ENCODE results near the gene HILPDA. TPM values are rescaled to one million over a fixed set of nuclear protein-coding genes. Genes with fewer than 3 reads are reported as not detected.

The HILPDA gene
- total and polyA plus RNA-seq, 9 of the 15 experiments (the other 6 are each of a cell fraction or from before 2014, with no cell fraction given), result 8.3 to 71.8 (median 23.5) TPM

DNA sequence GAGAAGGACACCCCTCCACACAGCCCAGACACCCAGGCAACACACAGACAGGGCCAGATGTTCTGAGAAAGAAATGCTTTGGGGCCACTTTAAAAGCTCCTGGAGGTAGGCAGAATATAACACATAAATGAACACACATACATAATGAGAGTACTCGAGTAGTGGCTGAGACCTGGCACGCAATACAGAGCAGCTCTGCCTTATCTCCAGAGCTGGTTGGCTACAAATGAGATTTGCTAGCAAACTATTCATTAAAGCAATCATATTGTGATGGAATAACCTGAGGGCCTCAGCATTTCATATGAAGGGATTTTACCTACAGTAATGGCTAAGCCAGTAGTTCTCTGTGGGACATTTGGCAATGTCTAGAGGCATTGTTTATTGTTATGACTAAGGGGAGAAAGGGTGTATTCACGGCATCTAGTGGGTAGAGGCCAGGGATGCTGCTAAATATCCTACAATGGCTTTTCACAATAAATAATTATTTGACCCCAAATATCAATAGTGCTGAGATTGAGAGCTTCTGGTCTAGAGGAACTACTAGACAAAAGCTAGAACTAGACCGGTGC, 40.4 kb upstream of the HILPDA start:
- H3K9me3 ChIP-seq (replicated peaks; ENCODE audit: control insufficient read depth, insufficient read depth, low read depth, low read length), result no peaks in the 10 kb centered on the region
- BruUV-seq (replicated peaks), result no TSS peak
- H3K79me2 ChIP-seq (ENCODE audit: control insufficient read depth, insufficient read depth, low read length), result no peaks in the 10 kb centered on the region
- in situ Hi-C loops (cut with MboI), result no loop called here
- ChIA-PET CTCF (ENCODE audit: low intra/inter-chr PET ratio) (interaction anchor here (0.8 kb wide), 1 partner anchor 11 kb away, joined by 3 read pairs; no protein-coding TSS in a partner anchor), POLR2A (interaction anchor here (0.6 to 2.6 kb wide), 5 partner anchors 9 to 1141 kb away, joined by 3 to 10 read pairs (median 4); no protein-coding TSS in a partner anchor)
- H3K9me1 ChIP-seq (ENCODE audit: control insufficient read depth, insufficient read depth, low read length), result no peaks in the 10 kb centered on the region
- H4K20me1 ChIP-seq (replicated peaks; ENCODE audit: control insufficient read depth, insufficient read depth, low read length), result no peaks in the 10 kb centered on the region
- no peak overlapping the region for H3K4me3 ChIP-seq
- no peak overlapping the region for H2AFZ ChIP-seq (ENCODE audit: low read depth, low read length)
- H3K4me2 ChIP-seq (ENCODE audit: insufficient read depth, low read length), result no peak overlapping the region
- DNase-seq (ENCODE audit: extremely low read depth in 1 of 4, low spot score in 3 of 4) (no peak), FAIRE-seq (no peak), ATAC-seq (no peak)
- H3K9ac ChIP-seq (ENCODE audit: insufficient read depth in 1 of 2, low read depth in 2 of 2, low read length in 2 of 2), result no peak overlapping the region; a peak in 1 of 4 replicates
- 12% methylated on average over 4 of the region's 4 CpGs for WGBS (ENCODE audit: insufficient coverage, low coverage, missing lambda C conversion rate)
- H3K4me1 ChIP-seq (replicated peaks in 1 of 2; ENCODE audit: control insufficient read depth in 2 of 2, insufficient read depth in 2 of 2, low read length in 2 of 2), result peaks cover 4 to 5% of the 10 kb centered on the region in 2 experiments; a peak in 3 of 5 replicates
- no peaks in the 10 kb centered on the region for H3K36me3 ChIP-seq (ENCODE audit: control insufficient read depth, insufficient read depth, low read length)
- peaks cover 10 to 18% of the 10 kb centered on the region in 2 experiments; a peak in 4 of 5 replicates for H3K27me3 ChIP-seq (ENCODE audit: control insufficient read depth in 2 of 2, insufficient read depth in 2 of 2, low read length in 2 of 2)
- no peak for TF ChIP-seq ZNF695 (CRISPR knock-in tag; IDR thresholded peaks at IDR 0.05)
- TF ChIP-seq, protein P1, sequence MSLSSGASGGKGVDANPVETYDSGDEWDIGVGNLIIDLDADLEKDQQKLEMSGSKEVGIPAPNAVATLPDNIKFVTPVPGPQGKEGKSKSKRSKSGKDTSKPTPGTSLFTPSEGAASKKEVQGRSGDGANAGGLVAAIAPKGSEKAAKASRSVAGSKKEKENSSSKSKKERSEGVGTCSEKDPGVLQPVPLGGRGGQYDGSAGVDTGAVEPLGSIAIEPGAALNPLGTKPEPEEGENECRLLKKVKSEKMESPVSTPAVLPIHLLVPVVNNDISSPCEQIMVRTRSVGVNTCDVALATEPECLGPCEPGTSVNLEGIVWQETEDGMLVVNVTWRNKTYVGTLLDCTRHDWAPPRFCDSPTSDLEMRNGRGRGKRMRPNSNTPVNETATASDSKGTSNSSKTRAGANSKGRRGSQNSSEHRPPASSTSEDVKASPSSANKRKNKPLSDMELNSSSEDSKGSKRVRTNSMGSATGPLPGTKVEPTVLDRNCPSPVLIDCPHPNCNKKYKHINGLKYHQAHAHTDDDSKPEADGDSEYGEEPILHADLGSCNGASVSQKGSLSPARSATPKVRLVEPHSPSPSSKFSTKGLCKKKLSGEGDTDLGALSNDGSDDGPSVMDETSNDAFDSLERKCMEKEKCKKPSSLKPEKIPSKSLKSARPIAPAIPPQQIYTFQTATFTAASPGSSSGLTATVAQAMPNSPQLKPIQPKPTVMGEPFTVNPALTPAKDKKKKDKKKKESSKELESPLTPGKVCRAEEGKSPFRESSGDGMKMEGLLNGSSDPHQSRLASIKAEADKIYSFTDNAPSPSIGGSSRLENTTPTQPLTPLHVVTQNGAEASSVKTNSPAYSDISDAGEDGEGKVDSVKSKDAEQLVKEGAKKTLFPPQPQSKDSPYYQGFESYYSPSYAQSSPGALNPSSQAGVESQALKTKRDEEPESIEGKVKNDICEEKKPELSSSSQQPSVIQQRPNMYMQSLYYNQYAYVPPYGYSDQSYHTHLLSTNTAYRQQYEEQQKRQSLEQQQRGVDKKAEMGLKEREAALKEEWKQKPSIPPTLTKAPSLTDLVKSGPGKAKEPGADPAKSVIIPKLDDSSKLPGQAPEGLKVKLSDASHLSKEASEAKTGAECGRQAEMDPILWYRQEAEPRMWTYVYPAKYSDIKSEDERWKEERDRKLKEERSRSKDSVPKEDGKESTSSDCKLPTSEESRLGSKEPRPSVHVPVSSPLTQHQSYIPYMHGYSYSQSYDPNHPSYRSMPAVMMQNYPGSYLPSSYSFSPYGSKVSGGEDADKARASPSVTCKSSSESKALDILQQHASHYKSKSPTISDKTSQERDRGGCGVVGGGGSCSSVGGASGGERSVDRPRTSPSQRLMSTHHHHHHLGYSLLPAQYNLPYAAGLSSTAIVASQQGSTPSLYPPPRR (CRISPR knock-in tag; IDR thresholded peaks at IDR 0.05; ENCODE audit: borderline replicate concordance), result no peak
- TF ChIP-seq ZC3H11A (IDR thresholded peaks at IDR 0.05; ENCODE audit: low read depth, low read length), result no peak
- TF ChIP-seq ZNF699 (CRISPR knock-in tag; IDR thresholded peaks at IDR 0.05; ENCODE audit: insufficient replicate concordance), result no peak
- no peak for TF ChIP-seq NFRKB (IDR thresholded peaks at IDR 0.05; ENCODE audit: low read depth)
- TF ChIP-seq, protein P2, sequence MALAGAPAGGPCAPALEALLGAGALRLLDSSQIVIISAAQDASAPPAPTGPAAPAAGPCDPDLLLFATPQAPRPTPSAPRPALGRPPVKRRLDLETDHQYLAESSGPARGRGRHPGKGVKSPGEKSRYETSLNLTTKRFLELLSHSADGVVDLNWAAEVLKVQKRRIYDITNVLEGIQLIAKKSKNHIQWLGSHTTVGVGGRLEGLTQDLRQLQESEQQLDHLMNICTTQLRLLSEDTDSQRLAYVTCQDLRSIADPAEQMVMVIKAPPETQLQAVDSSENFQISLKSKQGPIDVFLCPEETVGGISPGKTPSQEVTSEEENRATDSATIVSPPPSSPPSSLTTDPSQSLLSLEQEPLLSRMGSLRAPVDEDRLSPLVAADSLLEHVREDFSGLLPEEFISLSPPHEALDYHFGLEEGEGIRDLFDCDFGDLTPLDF (CRISPR knock-in tag; IDR thresholded peaks at IDR 0.05), result no peak
- no peak for TF ChIP-seq CREB1 (IDR thresholded peaks at IDR 0.05)
- no peak for TF ChIP-seq CREB1 (CRISPR knock-in tag; IDR thresholded peaks at IDR 0.05)
- TF ChIP-seq ZEB2 (IDR thresholded peaks at IDR 0.05), result no peak
- TF ChIP-seq, protein P3, sequence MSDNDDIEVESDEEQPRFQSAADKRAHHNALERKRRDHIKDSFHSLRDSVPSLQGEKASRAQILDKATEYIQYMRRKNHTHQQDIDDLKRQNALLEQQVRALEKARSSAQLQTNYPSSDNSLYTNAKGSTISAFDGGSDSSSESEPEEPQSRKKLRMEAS (CRISPR knock-in tag; IDR thresholded peaks at IDR 0.05), result no peak
- intact Hi-C loops (cut with micrococcal nuclease), result no loop called here
- no peak overlapping the region for H3K27ac ChIP-seq (ENCODE audit: extremely low read depth, low read depth, low read length)

Measured in K562 (cell line).